ENCODE measurements around the gene TAF6L. TPM values are rescaled to one million over a fixed set of nuclear protein-coding genes. Genes with fewer than 3 reads are reported as not detected.
A peak's percentile ranks its signal among the peaks of the same experiment; 100 is the strongest.
"Not testable (repeated sequence)": the region's sequence is repeated elsewhere in the genome, so short reads cannot be mapped to it uniquely, and the experiment has no call there.

The TAF6L gene
- total RNA-seq, 2 donors from 2014 or later, result 5.8 to 9.5 TPM

GRCh38 chr11:62816557-62816956 is 45.4 kb downstream of the TAF6L start:
- H3K27me3 ChIP-seq, result no peaks in the 10 kb centered on the region
- H3K4me1 ChIP-seq, result no peaks in the 10 kb centered on the region
- no peaks in the 10 kb centered on the region for H3K9me3 ChIP-seq
- H3K36me3 ChIP-seq, result peaks cover 46% of the 10 kb centered on the region
- H3K4me3 ChIP-seq, result no peak overlapping the region
- H3K27ac ChIP-seq, result no peak overlapping the region
- TF ChIP-seq CTCF (IDR thresholded peaks at IDR 0.05), result no peak
- no peak for DNase-seq (ENCODE audit: low spot score)

- TF ChIP-seq CTCF (IDR thresholded peaks at IDR 0.05), result no peak
- DNase-seq (ENCODE audit: low spot score), result no peak
- H3K4me3 ChIP-seq, result no peak overlapping the region
- no peaks in the 10 kb centered on the region for H3K4me1 ChIP-seq
- no peaks in the 10 kb centered on the region for H3K9me3 ChIP-seq
- H3K27ac ChIP-seq, result no peak overlapping the region
- H3K27me3 ChIP-seq, result no peaks in the 10 kb centered on the region
- peaks cover 52% of the 10 kb centered on the region for H3K36me3 ChIP-seq
Observed at GRCh38 chr11:62817129-62817528, 45.9 kb downstream of the TAF6L start.

GRCh38 chr11:62823677-62824076 is 52.5 kb downstream of the TAF6L start:
- no peak for TF ChIP-seq CTCF (IDR thresholded peaks at IDR 0.05)
- Histone ChIP-seq H3K27ac (no peak overlapping the region), H3K36me3 (peaks cover 86% of the 10 kb centered on the region)

GRCh38 chr11:62828130-62828529 is 56.9 kb downstream of the TAF6L start:
- H3K4me1 ChIP-seq, result peaks cover 0 to 29% of the 10 kb centered on the region in 2 donors
- H3K4me3 ChIP-seq; H3K27ac ChIP-seq; H3K27me3 ChIP-seq; H3K9me3 ChIP-seq; DNase-seq (ENCODE audit: low spot score): not testable (repeated sequence)
- peaks cover 48% of the 10 kb centered on the region for H3K36me3 ChIP-seq

More at GRCh38 chr11:62823677-62824076, 52.5 kb downstream of the TAF6L start:
- Histone ChIP-seq H3K9me3 (no peaks in the 10 kb centered on the region), H3K27me3 (no peaks in the 10 kb centered on the region), H3K4me1 (no peaks in the 10 kb centered on the region), H3K4me3 (no peak overlapping the region)
- no peak for DNase-seq (ENCODE audit: low spot score)

- no peak for DNase-seq (ENCODE audit: low spot score)
- Histone ChIP-seq H3K36me3 (peaks cover 44% of the 10 kb centered on the region), H3K4me3 (peak overlapping the region; percentile 92 to 93), H3K4me1 (peaks cover 0 to 40% of the 10 kb centered on the region in 2 donors), H3K27me3 (no peaks in the 10 kb centered on the region), H3K27ac (peak overlapping the region; percentile 96 to 98), H3K9me3 (no peaks in the 10 kb centered on the region)
- TF ChIP-seq CTCF (IDR thresholded peaks at IDR 0.05), result no peak
Observed at GRCh38 chr11:62830904-62831519, 59.8 kb downstream of the TAF6L start.

GRCh38 chr11:62831520-62832335 is 60.5 kb downstream of the TAF6L start, which contains the start of gene STX5:
TSS of gene STX5 (minus strand) at chr11:62832051. CDS start at chr11:62831243, 808 bp downstream.
- TF ChIP-seq CTCF (IDR thresholded peaks at IDR 0.05), result no peak
- Histone ChIP-seq H3K4me1 (peaks cover 0 to 40% of the 10 kb centered on the region in 2 donors), H3K4me3 (peak within 1 kb of the TSS; percentile 92 to 93), H3K27me3 (no peaks in the 10 kb centered on the region), H3K36me3 (peaks cover 37% of the 10 kb centered on the region), H3K9me3 (no peaks in the 10 kb centered on the region), H3K27ac (peak within 1 kb of the TSS; percentile 96 to 98)
- peak; percentile 100 for DNase-seq (ENCODE audit: low spot score)

All from right atrium auricular region (tissue), 2 donors.